K562 (cell line): ENCODE measurements around the gene SCYL1. TPM values are rescaled to one million over a fixed set of nuclear protein-coding genes. Genes with fewer than 3 reads are reported as not detected.
A peak's percentile ranks its signal among the peaks of the same experiment; 100 is the strongest.

ENCODE experiments used
- ATF1 ChIP-seq, 2 experiments: fragments of 450-650 bp in 1 of 2; IDR thresholded peaks; 2 replicates each; pipeline ENCODE4 v1.6.1; 2016; ENCODE audit warnings: missing compliant biosample characterization in 1 of 2, missing genetic modification characterization in 1 of 2
- BRF1 ChIP-seq: IDR thresholded peaks from 3 replicates; pipeline ENCODE4 v1.6.1; 2011; ENCODE audit warnings: borderline replicate concordance, mild to moderate bottlenecking; ENCODE audit not compliant: insufficient read length; ENCODE audit errors: extremely low read depth
- ELF2 ChIP-seq: fragments of 250-450 bp; sonication (Bioruptor Pico); IDR thresholded peaks from 2 replicates; pipeline ENCODE4 v1.5.0; 2021; ENCODE audit warnings: mild to moderate bottlenecking
- ESRRA ChIP-seq: fragments of 450-650 bp; IDR thresholded peaks from 2 replicates; pipeline ENCODE4 v1.6.1; 2014; ENCODE audit warnings: low read depth, mild to moderate bottlenecking, moderate library complexity, borderline replicate concordance
- FOXJ2 ChIP-seq: fragments of 200-800 bp; sonication (Bioruptor generic); IDR thresholded peaks from 2 replicates; pipeline ENCODE4 v1.6.1; 2016; ENCODE audit warnings: missing genetic modification characterization, missing compliant biosample characterization
- GATAD2A ChIP-seq: fragments of 450-650 bp; IDR thresholded peaks from 2 replicates; pipeline ENCODE4 v1.6.1; 2017
- ILK ChIP-seq: fragments of 450-650 bp; IDR thresholded peaks from 2 replicates; pipeline ENCODE4 v1.6.1; 2016; ENCODE audit warnings: missing genetic modification characterization, low read depth, mild to moderate bottlenecking, missing compliant biosample characterization, moderate library complexity, borderline replicate concordance
- MLX ChIP-seq, 2 experiments: fragments of 450-650 bp in 1 of 2; sonication (generic) in 1 of 2; formaldehyde crosslinking; conservative IDR thresholded peaks; 2 replicates each; pipeline versions ENCODE4 v1.4.0 to v1.8.1; 2020 to 2022; ENCODE audit warnings: mild to moderate bottlenecking in 1 of 2, missing genetic modification reagents in 1 of 2
- NFE2L1 ChIP-seq: fragments of 450-650 bp; IDR thresholded peaks from 2 replicates; pipeline ENCODE4 v1.6.1; 2016; ENCODE audit warnings: missing genetic modification characterization, low read depth, mild to moderate bottlenecking, missing compliant biosample characterization, moderate library complexity, borderline replicate concordance
- PPARD ChIP-seq: fragments of 250-450 bp; sonication (Bioruptor Pico); IDR thresholded peaks from 2 replicates; pipeline ENCODE4 v1.8.0; 2022; ENCODE audit warnings: inconsistent platforms, mild to moderate bottlenecking, moderate library complexity
- PTRF ChIP-seq: fragments of 450-650 bp; IDR thresholded peaks from 2 replicates; pipeline ENCODE4 v1.6.1; 2016; ENCODE audit warnings: mild to moderate bottlenecking, missing genetic modification characterization, missing compliant biosample characterization
- RFX5 ChIP-seq: IDR thresholded peaks from 2 replicates; pipeline ENCODE4 v1.6.1; 2011; ENCODE audit warnings: low read depth, mild to moderate bottlenecking, improper control_type of control experiment, low read length
- SPI1 ChIP-seq: IDR thresholded peaks from 2 replicates; pipeline ENCODE4 v1.6.1; 2011; ENCODE audit warnings: low read depth, low read length, control low read depth, borderline replicate concordance
- XRCC4 ChIP-seq: IDR thresholded peaks from one replicate; pipeline ENCODE4 v1.6.1; 2011; ENCODE audit not compliant: insufficient read depth, insufficient read length; ENCODE audit errors: extremely low read depth
- ZFP30 ChIP-seq: fragments of 250-450 bp; sonication (Bioruptor Pico); IDR thresholded peaks from 2 replicates; pipeline ENCODE4 v1.8.0; 2022; ENCODE audit warnings: moderate library complexity, mild to moderate bottlenecking, inconsistent platforms, borderline replicate concordance
- ZNF121 ChIP-seq: sonication (generic); formaldehyde crosslinking; conservative IDR thresholded peaks from 2 replicates; pipeline ENCODE4 v1.8.0; 2022; ENCODE audit warnings: missing genetic modification reagents
- ZNF165 ChIP-seq: fragments of 250-450 bp; sonication (Bioruptor Pico); IDR thresholded peaks from 2 replicates; pipeline ENCODE4 v1.4.0; 2020; ENCODE audit warnings: borderline replicate concordance
- ZNF224 ChIP-seq: sonication (generic); formaldehyde crosslinking; IDR thresholded peaks from 2 replicates; pipeline ENCODE4 v1.8.0; 2022; ENCODE audit warnings: mild to moderate bottlenecking, missing genetic modification reagents
- ZNF449 ChIP-seq: fragments of 250-450 bp; sonication (Bioruptor Pico); IDR thresholded peaks from 2 replicates; pipeline ENCODE4 v1.8.0; 2022; ENCODE audit warnings: moderate library complexity, mild to moderate bottlenecking, inconsistent platforms
- ZNF695 ChIP-seq: fragments of 450-650 bp; formaldehyde crosslinking; IDR thresholded peaks from 2 replicates; pipeline ENCODE4 v1.4.0; 2020; ENCODE audit warnings: mild to moderate bottlenecking, moderate library complexity
- ZNF766 ChIP-seq: fragments of 200-800 bp; sonication (Bioruptor generic); conservative IDR thresholded peaks from 2 replicates; pipeline ENCODE4 v1.6.1; 2016; ENCODE audit warnings: missing genetic modification characterization, missing compliant biosample characterization
- ZZZ3 ChIP-seq: fragments of 450-650 bp; IDR thresholded peaks from 2 replicates; pipeline ENCODE4 v1.6.1; 2016; ENCODE audit warnings: antibody characterized with exemption, mild to moderate bottlenecking, moderate library complexity
- polyA plus RNA-seq, 8 experiments: library from polyadenylated mRNA; depleted of rRNA in 4 of 8; stranded (reverse) in 5 of 8; unstranded in 3 of 8; fragments of >200 nt; fragmentation: Nextera tagmentation in 2 of 8; fragmentation: Illumina TruSeq in 1 of 8; extraction: Ambion mirVana in 2 of 8; extraction: Trizol in 1 of 8; gene quantifications; 2 replicates each; pipeline versions ENCODE4 v1.2.1 to v1.2.3, GENCODE V29; 2011 to 2014; ENCODE audit warnings: inconsistent platforms in 1 of 8, missing spikeins in 1 of 8
- total RNA-seq, 7 experiments: library from RNA; depleted of rRNA in 6 of 7; stranded (reverse); fragments of >200 nt in 6 of 7; fragmentation: Illumina TruSeq in 2 of 7; extraction: Trizol in 2 of 7; gene quantifications; 2 replicates each; pipeline versions ENCODE4 v1.2.1 to v1.2.3, GENCODE V29; 2011 to 2021; ENCODE audit warnings: low replicate concordance in 1 of 7
- TF ChIP-seq, protein P1 (sequence below): fragments of 450-650 bp; formaldehyde crosslinking; IDR thresholded peaks from 2 replicates; pipeline ENCODE4 v1.4.0; 2020; ENCODE audit warnings: mild to moderate bottlenecking
- TF ChIP-seq, protein P2 (sequence below): sonication (generic); formaldehyde crosslinking; IDR thresholded peaks from 2 replicates; pipeline ENCODE4 v1.8.0; 2022; ENCODE audit warnings: mild to moderate bottlenecking, missing genetic modification reagents
- TF ChIP-seq, protein P3 (sequence below): sonication (generic); formaldehyde crosslinking; IDR thresholded peaks from 2 replicates; pipeline ENCODE4 v1.9.0; 2022; ENCODE audit warnings: mild to moderate bottlenecking, missing genetic modification reagents

Gene SCYL1
- total and polyA plus RNA-seq, 9 of the 15 experiments (the other 6 are each of a cell fraction or from before 2014, with no cell fraction given) = 1.9 to 145 (median 57.6) TPM

DNA sequence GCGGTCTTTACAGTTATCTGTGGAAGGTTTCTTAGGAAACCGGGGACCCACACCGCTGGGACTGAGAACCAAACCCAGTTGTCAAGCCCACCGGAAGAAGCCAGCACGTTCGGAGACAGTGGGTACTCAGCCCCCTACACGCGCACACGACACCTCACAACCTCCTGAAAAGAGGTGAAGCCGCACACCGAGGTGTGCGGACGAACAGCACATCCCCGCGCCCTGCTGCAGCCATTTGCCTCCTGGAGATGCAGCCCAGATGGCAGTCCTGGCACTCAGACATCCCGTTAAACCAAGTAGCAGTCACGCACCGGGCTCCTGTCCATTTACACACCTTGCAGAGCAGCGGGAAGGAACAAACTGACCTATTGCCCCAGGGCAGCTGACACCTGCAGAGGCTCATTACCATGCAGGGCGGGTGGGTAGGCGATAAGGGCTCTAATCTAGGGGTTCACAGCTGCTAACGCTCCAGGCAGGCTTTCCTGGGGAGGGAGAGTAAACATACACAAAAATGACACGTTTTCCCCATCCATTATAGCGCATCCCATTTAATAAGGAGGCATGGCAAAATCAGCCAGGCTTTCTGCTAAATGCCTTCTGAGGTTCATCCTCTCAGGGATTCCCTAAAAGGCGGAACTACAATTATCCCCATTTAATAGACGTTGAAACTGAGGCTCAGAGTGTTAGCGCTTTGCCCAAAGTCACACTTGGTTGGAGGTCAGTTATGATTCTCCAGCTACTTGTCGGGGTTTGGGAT, 50.1 kb downstream of the SCYL1 start (continued):
- TF ChIP-seq ELF2 (CRISPR knock-in tag) (no peak; the same call in 1 of the 2 replicates), PTRF (tag) (no peak), MLX (CRISPR knock-in tag; conservative IDR thresholded peaks at IDR 0.05) (no peak), ZZZ3 (no peak), ZNF766 (peak; percentile 75), ESRRA (peak; percentile 96), ZFP30 (CRISPR knock-in tag) (no peak), BRF1 (no peak), SPI1 (no peak), ZNF695 (CRISPR knock-in tag) (no peak), FOXJ2 (peak; percentile 21; the same call in 1 of the 2 replicates), ZNF121 (CRISPR knock-in tag) (no peak), RFX5 (no peak), ZNF449 (CRISPR knock-in tag) (no peak), ILK (tag) (no peak), ZNF224 (CRISPR knock-in tag) (no peak), PPARD (CRISPR knock-in tag) (no peak), ZNF165 (CRISPR knock-in tag) (no peak), XRCC4 (no peak), ATF1 (CRISPR knock-in tag; IDR thresholded peaks at IDR 0.05) (no peak), ATF1 (tag; IDR thresholded peaks at IDR 0.05) (peak; percentile 79), GATAD2A (no peak), NFE2L1 (tag) (no peak)
- TF ChIP-seq, protein P1, sequence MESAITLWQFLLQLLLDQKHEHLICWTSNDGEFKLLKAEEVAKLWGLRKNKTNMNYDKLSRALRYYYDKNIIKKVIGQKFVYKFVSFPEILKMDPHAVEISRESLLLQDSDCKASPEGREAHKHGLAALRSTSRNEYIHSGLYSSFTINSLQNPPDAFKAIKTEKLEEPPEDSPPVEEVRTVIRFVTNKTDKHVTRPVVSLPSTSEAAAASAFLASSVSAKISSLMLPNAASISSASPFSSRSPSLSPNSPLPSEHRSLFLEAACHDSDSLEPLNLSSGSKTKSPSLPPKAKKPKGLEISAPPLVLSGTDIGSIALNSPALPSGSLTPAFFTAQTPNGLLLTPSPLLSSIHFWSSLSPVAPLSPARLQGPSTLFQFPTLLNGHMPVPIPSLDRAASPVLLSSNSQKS (CRISPR knock-in tag) = no peak
- TF ChIP-seq, protein P2, sequence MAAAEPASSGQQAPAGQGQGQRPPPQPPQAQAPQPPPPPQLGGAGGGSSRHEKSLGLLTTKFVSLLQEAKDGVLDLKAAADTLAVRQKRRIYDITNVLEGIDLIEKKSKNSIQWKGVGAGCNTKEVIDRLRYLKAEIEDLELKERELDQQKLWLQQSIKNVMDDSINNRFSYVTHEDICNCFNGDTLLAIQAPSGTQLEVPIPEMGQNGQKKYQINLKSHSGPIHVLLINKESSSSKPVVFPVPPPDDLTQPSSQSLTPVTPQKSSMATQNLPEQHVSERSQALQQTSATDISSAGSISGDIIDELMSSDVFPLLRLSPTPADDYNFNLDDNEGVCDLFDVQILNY (CRISPR knock-in tag) = no peak
- TF ChIP-seq, protein P3, sequence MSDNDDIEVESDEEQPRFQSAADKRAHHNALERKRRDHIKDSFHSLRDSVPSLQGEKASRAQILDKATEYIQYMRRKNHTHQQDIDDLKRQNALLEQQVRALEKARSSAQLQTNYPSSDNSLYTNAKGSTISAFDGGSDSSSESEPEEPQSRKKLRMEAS (CRISPR knock-in tag) = peak; percentile 34; the same call in 1 of the 2 replicates
